22Rv1 (cell line): ENCODE measurements around the gene TLNRD1.

Source experiments
- H3K27ac ChIP-seq: fragments of 450-650 bp; 2 replicates; pipeline ENCODE4 v1.5.1; 2017
- CTCF ChIP-seq: fragments of 450-650 bp; IDR thresholded peaks from 2 replicates; pipeline ENCODE4 v1.5.1; 2017; ENCODE audit warnings: mild to moderate bottlenecking
- ZFX ChIP-seq: fragments of 450-650 bp; IDR thresholded peaks from 2 replicates; pipeline ENCODE4 v1.6.1; 2017; ENCODE audit warnings: antibody characterized with exemption, borderline replicate concordance

TLNRD1 gene

GRCh38 chr15:81002331-81003096, 1.8 kb downstream of the TLNRD1 start:
- TF ChIP-seq CTCF (no peak), ZFX (no peak)
- peak overlapping the region; percentile 94 for H3K27ac ChIP-seq

GRCh38 chr15:81003097-81003350, 2.3 kb downstream of the TLNRD1 start:
- H3K27ac ChIP-seq = no peak overlapping the region
- no peak for TF ChIP-seq ZFX
- TF ChIP-seq CTCF = no peak

- TF ChIP-seq CTCF (no peak), ZFX (no peak)
- no peak overlapping the region for H3K27ac ChIP-seq
Observed at GRCh38 chr15:81006124-81006523, 5.4 kb downstream of the TLNRD1 start.

GRCh38 chr15:81007428-81008064, 6.8 kb downstream of the TLNRD1 start:
- H3K27ac ChIP-seq = no peak overlapping the region
- TF ChIP-seq ZFX = no peak
- no peak for TF ChIP-seq CTCF

GRCh38 chr15:81008312-81008711, 7.6 kb downstream of the TLNRD1 start:
- TF ChIP-seq CTCF = no peak
- TF ChIP-seq ZFX = no peak
- no peak overlapping the region for H3K27ac ChIP-seq

GRCh38 chr15:81010086-81010485, 9.4 kb downstream of the TLNRD1 start:
- TF ChIP-seq ZFX (no peak), CTCF (no peak)
- no peak overlapping the region for H3K27ac ChIP-seq

- TF ChIP-seq ZFX (no peak), CTCF (no peak)
- H3K27ac ChIP-seq = no peak overlapping the region
Observed at GRCh38 chr15:81011593-81011992, 10.9 kb downstream of the TLNRD1 start.
